ENCODE results near the gene LMO3.

GRCh38 chr12:16553457-16553856, 52.5 kb downstream of the LMO3 start:
- TF ChIP-seq, protein P1, sequence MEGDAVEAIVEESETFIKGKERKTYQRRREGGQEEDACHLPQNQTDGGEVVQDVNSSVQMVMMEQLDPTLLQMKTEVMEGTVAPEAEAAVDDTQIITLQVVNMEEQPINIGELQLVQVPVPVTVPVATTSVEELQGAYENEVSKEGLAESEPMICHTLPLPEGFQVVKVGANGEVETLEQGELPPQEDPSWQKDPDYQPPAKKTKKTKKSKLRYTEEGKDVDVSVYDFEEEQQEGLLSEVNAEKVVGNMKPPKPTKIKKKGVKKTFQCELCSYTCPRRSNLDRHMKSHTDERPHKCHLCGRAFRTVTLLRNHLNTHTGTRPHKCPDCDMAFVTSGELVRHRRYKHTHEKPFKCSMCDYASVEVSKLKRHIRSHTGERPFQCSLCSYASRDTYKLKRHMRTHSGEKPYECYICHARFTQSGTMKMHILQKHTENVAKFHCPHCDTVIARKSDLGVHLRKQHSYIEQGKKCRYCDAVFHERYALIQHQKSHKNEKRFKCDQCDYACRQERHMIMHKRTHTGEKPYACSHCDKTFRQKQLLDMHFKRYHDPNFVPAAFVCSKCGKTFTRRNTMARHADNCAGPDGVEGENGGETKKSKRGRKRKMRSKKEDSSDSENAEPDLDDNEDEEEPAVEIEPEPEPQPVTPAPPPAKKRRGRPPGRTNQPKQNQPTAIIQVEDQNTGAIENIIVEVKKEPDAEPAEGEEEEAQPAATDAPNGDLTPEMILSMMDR (IDR thresholded peaks at IDR 0.05): no peak
- no peak for TF ChIP-seq POLR2A (IDR thresholded peaks at IDR 0.05)
